Body of pancreas (tissue), 4 donors: Measurements from ENCODE around the gene FEV.

Experiments
- POLR2A ChIP-seq, 3 donors: fragments of 450-650 bp; IDR thresholded peaks; one replicate each; pipeline ENCODE4 v1.6.1; 2016; ENCODE audit warnings: antibody characterized with exemption in 3 of 3, mild to moderate bottlenecking in 2 of 3
- TF ChIP-seq, protein P1 (sequence below), 7 experiments: fragments of 450-650 bp in 4 of 7; fragments of 200-600 bp in 3 of 7; sonication (generic) in 3 of 7; IDR thresholded peaks; one replicate each; pipeline ENCODE4 v1.5.1; 2016 to 2019; ENCODE audit warnings: antibody characterized with exemption in 7 of 7

DNA sequence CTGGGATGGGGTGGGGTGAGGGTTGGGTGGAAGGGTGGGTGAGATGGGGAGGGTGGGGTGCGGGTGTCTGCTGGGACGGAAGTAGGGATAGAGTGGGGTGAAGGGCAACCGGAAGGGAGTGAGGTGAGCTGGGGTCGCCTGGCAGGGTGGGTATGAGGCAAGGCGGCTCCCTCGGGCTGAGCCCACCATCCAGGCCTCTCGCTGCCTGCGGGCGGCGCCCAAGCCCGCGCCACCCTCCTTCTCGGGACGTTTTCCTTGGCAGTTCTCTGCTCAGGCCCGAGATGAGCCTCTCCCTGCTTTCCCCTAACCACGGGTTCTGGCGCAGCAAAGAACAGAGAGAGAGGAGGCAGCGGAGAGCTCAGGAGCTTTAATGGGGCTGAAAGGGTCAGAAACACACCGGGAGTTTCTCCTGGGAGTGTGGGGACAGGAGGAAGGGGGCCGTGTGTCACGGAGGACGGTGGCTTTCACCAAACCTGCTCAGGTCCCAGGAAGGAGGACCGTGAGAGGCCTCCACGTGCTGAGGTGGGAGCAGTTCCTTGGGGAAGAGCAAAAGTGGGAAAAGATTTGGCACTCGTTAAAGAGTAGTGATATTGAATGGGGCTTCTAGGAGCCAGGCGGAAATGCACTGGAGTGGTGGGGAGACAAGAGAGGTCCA lies 4.1 kb downstream of the FEV start:
- TF ChIP-seq, protein P1, sequence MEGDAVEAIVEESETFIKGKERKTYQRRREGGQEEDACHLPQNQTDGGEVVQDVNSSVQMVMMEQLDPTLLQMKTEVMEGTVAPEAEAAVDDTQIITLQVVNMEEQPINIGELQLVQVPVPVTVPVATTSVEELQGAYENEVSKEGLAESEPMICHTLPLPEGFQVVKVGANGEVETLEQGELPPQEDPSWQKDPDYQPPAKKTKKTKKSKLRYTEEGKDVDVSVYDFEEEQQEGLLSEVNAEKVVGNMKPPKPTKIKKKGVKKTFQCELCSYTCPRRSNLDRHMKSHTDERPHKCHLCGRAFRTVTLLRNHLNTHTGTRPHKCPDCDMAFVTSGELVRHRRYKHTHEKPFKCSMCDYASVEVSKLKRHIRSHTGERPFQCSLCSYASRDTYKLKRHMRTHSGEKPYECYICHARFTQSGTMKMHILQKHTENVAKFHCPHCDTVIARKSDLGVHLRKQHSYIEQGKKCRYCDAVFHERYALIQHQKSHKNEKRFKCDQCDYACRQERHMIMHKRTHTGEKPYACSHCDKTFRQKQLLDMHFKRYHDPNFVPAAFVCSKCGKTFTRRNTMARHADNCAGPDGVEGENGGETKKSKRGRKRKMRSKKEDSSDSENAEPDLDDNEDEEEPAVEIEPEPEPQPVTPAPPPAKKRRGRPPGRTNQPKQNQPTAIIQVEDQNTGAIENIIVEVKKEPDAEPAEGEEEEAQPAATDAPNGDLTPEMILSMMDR (IDR thresholded peaks at IDR 0.05): no peak
- no peak for TF ChIP-seq POLR2A (IDR thresholded peaks at IDR 0.05)
